GM21723 (cell line): ENCODE measurements around the gene NANS.
"Not testable (repeated sequence)": the region's sequence is repeated elsewhere in the genome, so short reads cannot be mapped to it uniquely, and the experiment has no call there.

ENCODE experiments used
- ATAC-seq: cut with Tn5 transposase; IDR thresholded peaks from one replicate; pipeline ENCODE4 v1.9.1; 2021; ENCODE audit warnings: mild to moderate bottlenecking, moderate library complexity; ENCODE audit not compliant: unreplicated experiment

Gene NANS, protein sequence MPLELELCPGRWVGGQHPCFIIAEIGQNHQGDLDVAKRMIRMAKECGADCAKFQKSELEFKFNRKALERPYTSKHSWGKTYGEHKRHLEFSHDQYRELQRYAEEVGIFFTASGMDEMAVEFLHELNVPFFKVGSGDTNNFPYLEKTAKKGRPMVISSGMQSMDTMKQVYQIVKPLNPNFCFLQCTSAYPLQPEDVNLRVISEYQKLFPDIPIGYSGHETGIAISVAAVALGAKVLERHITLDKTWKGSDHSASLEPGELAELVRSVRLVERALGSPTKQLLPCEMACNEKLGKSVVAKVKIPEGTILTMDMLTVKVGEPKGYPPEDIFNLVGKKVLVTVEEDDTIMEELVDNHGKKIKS

DNA sequence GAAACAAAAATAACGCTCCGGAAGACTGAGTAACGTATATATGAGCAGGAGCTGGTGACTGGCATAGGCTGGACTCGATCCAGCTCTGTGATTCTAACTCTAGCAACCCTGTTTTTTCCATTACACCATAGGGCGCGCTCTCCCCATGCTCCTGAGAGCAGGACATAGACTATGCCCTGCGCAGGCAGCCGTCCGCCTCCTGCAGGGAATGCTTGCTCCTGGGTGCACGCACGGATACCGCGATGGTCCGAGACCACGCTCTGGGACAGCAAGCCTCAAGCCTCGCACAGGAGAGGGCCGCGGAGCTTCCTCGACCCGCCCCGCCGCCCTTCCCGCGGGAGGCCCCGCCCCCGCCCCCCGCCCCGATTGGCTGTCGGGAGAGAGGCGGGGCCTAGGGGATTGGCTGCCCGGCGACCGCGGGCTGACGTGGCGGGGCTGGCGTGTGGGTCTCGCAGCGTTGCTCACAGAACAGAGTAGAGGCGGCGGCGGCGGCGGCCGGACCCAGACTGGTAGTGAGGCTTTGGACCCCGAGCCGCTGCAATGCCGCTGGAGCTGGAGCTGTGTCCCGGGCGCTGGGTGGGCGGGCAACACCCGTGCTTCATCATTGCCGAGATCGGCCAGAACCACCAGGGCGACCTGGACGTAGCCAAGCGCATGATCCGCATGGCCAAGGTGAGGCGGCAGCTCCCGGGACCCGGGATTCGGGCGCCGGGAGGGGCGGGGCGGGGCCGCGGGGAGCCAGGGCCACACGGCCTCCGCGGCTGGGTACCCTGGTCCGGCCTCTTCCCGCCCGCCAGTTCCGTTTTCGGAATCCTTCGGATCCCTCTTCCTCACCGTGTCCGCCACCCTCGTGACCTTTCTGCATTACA, at the start of gene NANS:
Gene NANS (plus strand): TSS at position 464 of the 869 bp plus-strand sequence. CDS start 77 bp downstream, at position 541.
- peak; percentile 93 for ATAC-seq

DNA sequence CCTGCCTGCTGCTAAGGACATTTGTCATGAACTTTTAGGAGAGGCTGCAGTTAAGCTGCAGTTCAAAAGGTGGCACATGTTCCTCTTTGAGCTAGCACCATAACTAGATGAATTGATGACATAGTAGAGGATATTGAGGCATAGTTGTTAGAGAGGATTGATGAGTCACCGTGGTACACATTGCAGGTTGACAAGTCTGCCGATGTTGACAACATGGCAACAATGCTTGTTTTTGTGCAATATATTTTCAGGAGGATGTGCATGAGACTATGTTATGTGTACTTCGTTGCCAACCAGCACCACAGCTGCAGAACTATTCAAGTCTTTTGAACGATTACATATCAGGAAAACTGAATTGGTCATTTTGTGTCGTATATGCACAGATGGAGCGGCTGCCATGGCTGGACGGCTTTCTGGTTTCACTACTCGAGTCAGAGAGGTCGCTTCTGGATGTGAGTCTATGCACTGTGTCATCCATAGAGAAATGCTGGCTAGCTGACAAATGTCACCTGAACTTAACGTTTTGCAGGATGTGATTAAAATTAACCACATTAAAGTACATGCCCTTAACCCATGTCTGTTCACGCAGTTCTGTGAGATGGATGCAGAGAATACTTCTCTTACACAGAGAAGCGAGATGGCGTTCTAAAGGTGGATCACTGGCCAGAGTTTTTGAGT, 49.1 kb upstream of the NANS start:
- no peak for ATAC-seq

DNA sequence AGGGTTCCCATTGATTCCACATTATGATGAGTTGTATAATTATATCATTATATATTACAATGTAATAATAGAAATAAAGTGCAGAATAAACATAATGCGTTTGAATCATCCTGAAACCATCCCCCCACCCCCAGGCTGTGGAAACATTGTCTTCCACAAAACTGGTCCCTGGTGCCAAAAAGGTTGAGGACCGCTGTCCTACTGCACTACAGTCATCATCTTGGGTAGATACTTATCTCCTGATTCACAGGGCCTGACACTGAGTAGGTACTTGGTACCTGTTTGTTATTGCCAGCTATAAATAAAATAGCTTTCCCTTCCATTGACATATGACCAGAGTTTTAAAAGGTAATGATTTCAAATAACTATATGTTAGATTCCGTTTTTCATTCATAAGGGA, 47.8 kb upstream of the NANS start:
- ATAC-seq, result no peak

DNA sequence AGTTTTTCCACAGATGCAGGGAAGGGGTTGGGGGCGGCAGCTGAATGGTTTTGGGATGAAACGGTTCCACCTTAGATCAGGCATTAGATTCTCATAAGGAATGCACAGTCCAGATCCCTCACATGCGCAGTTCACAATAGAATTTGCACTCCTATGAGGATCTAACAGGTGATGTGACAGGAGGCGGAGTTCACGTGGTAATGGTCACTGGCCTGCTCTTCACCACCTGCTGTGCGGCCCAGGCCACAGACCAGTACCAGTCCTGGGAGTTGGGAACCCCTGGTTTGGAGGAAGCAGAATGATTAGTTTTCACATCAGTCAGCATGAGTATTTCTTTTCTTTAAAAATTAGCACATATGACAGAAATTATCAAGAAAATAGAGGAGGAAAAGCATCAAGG, 47.1 kb upstream of the NANS start:
- no peak for ATAC-seq

DNA sequence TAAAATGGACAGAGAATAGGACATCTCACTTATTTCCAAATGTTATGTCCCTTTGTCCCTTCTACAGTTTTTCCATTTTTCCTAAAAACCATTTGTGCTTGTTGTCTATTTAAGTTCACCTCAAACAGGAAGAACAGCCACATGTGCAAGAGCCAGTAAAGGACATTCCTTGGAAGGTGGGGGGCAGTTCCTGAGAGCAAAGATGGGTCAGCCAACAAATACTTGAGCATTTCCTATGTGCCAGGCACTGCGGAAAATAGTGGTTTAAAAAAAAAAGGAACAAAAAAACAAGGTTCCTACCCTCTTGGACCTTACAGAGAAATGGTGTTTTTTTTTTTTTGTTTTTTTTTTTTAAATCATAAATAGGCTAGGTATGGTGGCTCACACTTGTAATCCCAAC, 46.6 kb upstream of the NANS start:
- no peak for ATAC-seq

DNA sequence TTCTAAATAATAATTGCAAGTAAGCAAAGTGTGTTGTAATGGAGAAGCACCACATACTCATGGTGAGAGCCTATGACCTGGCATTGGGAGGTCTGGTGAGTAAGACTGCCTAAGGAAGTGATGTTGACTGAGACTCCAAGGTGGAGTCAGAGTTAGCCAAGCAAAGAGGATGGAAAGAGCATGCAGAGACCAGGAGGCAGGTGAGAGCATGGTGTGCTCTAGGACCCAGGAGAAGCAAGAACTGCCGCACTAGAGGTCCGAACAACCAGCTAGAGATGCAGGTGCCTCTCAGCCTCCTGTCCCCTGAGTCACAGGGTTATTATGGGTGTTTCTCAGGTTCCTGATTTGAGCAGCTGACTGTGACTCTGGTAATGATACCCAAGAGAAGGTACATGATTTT, 46.1 kb upstream of the NANS start:
- peak; percentile 81 for ATAC-seq

DNA sequence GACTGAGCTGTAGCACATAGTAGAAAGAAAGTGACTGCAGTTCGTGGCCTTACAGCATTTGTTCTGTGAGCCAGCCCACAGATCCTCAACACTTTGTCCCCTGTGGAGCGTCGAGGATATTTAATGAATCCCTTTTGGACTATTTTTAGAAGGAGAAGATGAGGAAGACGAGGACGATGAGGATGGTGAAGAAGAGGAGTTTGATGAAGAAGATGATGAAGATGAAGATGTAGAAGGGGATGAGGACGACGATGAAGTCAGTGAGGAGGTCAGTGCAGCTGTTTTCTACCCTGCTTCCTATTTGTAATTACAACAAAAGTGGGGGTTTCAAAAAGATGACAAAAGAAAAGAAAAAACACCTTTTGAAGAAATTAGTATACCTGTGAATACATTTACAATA, 45.4 kb upstream of the NANS start:
- no peak for ATAC-seq

DNA sequence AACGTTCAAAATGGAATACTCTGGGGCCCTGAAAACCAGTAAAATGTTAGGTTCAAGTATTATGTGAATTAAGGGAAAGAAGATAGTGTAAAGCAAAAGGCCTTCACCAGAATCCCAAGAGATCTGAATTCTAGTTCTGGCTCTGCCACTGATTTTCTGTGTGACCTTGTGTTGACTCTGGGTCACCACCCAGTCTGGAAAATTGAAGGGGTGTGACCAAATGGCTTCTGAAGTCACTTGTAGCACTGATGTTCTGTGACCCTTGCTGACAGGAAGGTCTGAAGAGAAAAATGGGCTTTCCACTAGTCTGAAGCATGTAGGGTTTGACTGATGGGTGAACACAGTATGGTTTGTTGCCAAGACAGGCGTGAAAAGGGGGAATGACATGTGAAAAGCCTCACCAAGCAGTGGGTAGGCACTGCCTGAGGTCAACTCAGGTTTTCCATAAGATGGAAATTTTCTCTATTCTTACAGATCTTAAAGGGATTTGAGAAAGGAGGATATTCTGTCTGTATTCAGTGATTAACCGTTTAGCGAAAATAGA, 40.3 kb upstream of the NANS start:
- ATAC-seq, result no peak

DNA sequence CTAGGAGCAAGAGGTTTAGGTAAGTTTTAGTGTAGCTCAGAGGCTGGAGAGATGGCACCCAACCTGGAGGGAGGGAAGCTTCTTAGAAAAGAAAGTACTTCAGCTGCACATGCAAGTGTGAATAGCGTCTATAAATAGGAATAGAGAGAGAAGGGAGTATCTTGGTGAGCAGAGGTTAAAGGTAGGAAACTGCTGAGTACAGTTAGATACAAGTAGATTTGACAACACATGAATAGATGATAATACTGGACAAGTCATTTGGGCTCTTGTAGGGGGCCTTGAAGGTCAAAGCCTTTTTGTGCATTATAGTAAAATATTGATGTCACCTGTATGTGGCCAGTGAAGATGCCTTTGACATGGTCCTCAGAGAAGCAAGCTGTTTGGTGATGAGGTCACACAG, 39.2 kb upstream of the NANS start:
- ATAC-seq, result no peak

DNA sequence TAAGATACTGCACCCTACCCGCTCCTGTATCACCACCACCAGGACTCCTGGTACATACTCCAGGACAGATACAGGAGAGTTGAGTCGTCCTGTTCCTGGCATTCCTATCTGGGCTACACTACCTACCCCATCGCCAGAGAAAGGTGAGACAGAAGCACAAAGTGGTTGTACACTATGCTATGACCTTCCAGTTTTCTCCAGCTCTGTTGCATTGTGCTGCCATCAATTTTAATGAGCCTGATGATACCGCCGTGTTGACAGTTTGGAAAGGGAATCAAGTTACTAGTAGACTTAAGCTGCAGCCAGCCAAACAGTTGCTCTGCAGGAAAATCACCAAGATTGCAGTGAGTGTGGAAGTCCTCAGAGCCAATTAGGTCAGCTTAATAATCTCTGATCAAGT, 38.2 kb upstream of the NANS start:
- no peak for ATAC-seq

DNA sequence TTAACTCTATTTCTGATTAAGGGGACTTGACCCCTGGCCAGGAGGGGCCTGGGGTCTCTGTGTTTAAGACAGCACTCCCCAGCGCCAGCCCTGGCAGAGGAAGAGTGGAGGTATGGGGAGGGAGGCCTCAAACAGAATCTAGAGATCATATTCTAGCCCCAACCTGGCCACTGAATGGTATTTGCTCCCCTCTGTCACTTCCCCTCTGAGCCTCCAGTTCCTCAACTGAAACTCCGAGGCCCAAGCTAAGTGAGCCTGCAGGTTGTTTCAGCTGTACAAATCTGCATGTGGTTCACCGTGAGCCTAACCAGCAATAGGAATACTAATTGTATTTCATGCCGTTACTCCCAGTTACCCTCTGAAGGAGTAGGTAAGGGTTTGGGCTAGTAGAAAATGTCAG, 37.4 kb upstream of the NANS start:
- no peak for ATAC-seq

DNA sequence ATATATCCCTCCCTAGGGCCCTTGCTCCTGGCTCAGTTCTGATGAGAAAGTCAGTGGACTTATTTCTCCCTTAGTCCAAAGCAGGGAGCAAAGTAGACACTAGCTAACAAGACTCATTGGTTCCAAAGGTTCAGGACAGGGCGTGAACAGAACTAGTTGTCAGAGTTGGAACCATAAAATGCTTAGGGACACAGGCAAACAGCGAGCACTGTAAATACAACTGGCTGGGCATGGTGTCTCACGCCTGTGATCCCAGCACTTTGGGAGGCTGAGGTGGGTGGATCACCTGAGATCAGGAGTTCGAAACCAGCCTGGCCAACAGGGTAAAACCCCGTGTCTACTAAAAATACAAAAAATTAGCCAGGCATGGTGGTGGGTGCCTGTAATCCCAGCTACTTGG, 36.7 kb upstream of the NANS start:
- not testable (repeated sequence) for ATAC-seq

DNA sequence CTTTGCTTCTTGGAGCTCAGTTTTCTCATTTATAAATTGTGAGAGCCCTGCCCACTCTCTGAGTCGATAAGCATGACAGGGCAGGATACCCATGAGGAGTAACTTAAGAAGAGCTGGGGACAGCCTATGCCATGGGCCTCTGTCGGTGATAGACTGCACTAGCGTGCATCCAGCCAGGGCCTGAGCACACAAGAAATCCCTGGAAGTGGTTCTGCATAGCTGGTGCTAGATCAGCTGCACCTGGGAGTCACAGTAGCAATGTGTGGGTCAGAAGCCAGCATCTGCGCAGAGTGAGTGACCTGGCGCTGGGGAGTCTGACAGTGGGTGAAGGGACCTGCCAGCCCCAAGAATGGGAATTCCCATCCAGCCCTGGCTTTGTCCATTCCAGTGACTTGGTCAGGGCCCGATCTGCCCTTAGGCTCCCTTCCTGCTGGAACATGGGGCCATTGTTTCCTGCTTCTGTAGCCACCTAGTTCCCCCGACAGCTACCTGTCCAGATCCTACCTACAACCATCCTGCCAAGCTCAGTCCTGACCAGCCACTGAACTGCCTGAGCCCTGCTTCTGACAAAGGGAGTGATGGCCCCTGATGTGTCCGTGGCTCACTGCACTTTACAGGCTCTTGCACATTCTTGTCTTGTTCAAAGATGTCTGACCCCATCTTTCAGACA, 35.9 kb upstream of the NANS start:
- no peak for ATAC-seq

DNA sequence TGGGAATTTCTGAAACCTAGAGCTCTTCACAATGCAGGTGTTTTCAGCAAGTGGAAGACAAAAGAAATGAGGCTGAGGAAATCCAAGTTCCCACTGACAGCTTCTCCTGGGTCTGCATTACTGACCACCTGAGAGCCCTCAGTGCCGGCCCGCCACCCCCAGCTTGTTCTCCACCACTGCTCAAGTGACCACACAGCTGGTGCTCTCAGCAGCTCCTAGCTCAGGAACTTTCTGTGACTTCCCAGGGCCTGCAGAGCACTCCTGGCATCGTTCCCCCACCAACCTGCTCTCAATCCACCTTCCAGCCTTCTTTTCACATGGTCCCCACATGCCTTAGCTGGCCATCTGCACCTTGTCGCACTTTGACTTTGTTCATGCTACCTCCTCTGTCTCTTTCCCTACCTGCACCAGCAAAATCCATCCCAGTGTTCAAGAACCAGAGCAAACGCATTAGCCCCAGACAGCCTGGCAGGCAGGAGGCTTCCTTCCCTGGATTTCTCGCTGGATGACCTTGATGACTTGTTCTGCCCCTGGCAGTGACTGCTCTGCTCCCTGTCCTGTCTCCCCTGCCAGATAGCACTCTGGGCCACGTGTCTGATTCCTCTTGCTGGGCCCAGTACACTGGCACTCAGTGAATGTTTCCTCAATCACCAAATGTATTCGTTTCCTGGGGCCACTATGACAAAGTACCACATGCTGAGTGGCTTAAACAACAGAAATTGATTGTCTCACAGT, 35.1 kb upstream of the NANS start:
- ATAC-seq, result no peak

DNA sequence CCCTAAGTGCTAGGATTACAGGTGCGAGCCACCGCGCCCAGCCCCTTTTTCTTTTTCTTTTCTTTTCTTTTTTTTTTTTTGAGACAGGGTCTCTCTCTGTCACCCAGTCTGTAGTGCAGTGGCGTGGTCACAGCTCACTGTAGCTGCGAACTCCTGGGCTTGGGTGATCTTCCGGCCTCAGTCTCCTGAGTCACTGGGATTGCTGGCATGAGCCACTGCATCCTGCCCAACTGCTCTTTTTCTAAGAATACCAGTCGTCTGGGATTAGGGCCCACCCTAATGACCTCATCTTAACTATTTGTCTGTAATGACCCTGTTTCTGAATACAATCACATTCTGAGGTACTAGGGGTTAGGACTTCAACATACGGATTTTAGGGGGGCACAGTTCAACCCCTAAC, 34.1 kb upstream of the NANS start:
- no peak for ATAC-seq

DNA sequence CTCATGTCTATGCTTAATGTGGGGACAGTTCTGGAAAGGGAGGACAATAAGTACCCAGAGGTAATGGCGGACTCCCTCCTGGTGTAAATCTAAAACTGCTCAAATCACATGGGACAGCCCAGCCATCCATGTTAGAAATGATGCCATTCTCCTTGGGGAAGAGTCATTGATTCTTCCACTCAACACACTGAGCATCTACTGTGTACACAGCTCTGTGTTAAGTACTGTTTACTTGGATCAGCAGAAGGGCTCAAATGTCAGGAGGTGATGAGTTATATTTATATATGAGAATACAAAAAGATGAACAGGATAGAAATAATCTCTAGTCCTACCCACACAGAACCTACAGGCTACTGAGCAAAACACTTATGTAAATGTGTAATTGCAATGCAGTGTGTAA, 31.8 kb upstream of the NANS start:
- no peak for ATAC-seq

DNA sequence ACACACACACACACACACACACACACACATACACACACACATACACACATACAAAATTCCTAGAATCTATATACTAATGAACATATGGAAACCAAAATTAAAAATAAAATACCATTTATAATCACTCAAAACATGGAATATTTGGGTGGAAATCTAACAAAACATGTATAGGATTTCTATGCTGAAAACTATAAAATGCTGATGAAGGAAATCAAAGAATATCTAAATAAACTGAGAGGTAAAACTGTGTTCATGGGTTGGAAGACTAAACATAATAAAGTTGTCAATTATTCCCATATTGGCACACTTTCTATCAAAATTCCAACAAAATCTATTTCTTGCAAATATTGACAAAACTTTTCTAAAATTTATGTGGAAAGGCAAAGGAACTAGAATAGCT, 25.4 kb upstream of the NANS start:
- ATAC-seq, result no peak

DNA sequence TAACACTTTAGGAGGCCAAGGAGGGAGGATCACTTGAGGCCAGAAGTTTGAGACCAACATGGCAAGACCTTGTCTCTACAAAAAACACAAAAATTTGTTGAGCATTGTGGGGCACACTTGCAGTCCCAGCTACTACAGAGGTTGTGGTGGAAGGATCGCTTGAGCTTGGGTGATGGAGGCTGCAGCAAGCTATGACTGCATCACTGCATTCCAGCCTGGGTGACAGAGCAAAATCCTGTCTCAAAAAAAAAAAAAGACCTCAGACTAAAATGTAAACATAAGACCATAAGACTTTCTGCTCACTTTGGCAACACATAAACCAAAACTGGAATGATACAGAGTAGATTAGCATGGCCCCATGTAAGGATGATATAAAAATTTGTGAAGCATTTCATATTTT, 24.6 kb upstream of the NANS start:
- ATAC-seq, result no peak

DNA sequence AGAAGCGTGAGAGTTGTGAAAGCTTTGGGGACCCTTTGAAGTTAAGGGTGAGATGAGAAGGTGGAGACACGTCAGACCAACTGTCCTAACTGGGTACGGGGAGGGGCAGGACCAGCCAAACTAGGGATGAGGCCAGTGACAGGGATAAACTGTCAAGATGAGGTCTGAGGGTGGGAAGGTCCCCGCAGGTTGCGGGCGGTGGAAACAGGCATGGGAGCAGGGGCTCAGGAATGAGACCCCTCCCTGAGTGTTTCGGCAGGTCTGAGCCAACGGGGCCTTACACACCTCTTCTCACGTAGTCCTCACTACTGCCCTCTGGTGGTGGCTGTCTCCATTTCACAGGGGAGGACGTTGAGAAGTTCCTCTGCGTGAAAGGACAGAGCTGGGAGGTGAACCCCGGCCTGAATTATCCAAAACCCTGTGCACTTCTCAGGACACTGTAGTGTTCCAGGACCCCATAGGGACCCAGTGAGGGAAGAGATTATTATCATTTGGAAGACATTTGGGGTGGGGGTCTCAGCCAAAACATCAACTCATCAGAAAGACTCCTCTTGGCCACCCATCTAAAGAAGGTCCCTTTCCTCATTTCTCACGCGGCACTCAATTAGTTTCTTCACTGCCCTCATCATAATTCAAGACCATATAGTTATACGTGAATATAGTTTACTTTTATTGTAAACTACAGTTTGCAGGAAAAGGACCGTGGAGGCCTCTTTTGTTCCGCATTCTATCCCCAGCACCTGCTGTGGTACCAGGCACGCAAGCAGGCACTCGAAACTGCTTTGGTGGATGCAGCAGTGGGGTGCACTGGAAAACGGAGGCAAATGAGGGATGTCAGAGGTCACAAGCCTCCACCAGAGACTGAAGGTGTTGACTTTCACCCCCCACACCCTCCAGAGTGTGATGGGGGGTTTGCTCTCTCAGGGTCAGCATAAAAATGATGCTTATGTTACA, 21.7 kb upstream of the NANS start:
- peak; percentile 57 for ATAC-seq
